Astrocyte of the spinal cord (primary cell): Measurements from ENCODE around the gene SDF4.

Experiments used
- DNase-seq: peaks from one replicate; pipeline ENCODE4 v3.0.0; 2011; ENCODE audit warnings: low read depth, low spot score
- H3K4me3 ChIP-seq: 2 replicates; pipeline ENCODE4 v1.5.1; 2011; ENCODE audit warnings: low read depth, mild to moderate bottlenecking, low read length, moderate library complexity
- in situ Hi-C: cut with HindIII; loops from 2 replicates; pipeline ENCODE4 v1.10.0; 2017; ENCODE audit warnings: low sequenced_read_pairs
- TF ChIP-seq, protein P1 (sequence below): IDR thresholded peaks from 2 replicates; pipeline ENCODE4 v1.5.1; 2012; ENCODE audit warnings: low read depth, mild to moderate bottlenecking, low read length, inconsistent platforms

The SDF4 gene

DNA sequence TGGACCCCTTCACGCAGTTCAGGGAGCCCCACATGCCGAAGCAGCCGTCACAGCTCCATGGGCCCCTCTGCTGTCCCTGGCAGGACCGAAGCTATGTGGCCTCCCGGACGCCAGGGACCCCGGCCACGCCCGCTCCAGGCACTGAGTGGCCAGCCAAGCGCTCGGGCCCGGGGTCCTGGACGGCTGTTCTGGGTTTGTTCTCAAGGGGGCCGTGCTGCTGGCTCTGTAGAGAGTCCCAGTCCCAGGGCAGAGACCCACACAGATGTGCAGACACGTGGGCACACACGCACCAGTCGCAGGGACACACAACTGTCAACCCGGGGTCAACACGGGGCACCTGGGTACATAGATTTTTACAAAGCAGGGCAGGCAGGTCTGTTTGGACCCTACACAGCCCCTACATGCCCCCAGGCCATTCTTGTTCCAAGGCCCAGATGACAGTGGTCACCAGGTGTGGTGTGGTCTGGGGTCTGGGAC, 6.9 kb upstream of the SDF4 start:
- no peak overlapping the region for H3K4me3 ChIP-seq
- TF ChIP-seq, protein P1, sequence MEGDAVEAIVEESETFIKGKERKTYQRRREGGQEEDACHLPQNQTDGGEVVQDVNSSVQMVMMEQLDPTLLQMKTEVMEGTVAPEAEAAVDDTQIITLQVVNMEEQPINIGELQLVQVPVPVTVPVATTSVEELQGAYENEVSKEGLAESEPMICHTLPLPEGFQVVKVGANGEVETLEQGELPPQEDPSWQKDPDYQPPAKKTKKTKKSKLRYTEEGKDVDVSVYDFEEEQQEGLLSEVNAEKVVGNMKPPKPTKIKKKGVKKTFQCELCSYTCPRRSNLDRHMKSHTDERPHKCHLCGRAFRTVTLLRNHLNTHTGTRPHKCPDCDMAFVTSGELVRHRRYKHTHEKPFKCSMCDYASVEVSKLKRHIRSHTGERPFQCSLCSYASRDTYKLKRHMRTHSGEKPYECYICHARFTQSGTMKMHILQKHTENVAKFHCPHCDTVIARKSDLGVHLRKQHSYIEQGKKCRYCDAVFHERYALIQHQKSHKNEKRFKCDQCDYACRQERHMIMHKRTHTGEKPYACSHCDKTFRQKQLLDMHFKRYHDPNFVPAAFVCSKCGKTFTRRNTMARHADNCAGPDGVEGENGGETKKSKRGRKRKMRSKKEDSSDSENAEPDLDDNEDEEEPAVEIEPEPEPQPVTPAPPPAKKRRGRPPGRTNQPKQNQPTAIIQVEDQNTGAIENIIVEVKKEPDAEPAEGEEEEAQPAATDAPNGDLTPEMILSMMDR, result no peak
- DNase-seq, result no peak
- in situ Hi-C loops, result no loop called here

DNA sequence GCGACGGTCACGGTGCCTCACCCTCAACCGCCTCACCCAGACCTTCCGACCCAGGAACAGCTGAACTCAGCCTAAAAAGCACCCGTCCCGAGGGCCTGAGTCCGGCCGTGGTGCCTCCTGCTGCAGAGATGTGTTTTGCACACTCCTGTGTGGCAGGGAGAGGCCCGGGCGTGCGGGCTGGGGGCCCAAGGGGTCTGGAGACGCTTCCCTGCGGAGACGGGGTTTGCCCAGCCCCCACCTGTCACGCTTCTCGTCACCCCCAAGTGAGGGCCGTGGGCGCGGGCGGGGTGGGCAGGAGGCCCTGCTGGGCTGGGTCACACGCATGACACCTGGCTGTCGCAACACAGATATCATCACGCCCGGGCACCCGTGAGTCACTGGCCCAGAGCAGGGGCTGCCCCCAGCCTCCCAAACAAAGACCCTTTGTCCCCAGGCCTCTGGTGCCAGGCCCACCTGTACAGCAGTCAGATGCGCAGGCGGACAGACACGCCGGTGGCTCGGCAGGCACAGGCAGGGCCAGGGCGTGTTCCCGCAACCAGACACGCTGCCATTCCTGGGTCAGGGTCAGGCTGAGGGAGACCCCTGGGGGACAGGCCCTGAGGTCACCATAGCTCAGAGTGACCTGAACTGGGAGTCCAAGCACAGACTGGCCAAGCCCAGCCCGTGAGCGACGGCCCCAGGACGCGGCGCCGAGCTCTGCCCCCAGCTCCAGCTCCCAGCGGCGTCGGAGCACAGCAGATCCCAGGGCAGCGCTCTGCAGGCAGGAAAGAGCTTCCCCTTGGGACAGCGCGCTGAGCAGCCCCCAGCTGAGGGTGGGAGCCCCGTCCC, 6.3 kb upstream of the SDF4 start:
- TF ChIP-seq, protein P1, result no peak

DNA sequence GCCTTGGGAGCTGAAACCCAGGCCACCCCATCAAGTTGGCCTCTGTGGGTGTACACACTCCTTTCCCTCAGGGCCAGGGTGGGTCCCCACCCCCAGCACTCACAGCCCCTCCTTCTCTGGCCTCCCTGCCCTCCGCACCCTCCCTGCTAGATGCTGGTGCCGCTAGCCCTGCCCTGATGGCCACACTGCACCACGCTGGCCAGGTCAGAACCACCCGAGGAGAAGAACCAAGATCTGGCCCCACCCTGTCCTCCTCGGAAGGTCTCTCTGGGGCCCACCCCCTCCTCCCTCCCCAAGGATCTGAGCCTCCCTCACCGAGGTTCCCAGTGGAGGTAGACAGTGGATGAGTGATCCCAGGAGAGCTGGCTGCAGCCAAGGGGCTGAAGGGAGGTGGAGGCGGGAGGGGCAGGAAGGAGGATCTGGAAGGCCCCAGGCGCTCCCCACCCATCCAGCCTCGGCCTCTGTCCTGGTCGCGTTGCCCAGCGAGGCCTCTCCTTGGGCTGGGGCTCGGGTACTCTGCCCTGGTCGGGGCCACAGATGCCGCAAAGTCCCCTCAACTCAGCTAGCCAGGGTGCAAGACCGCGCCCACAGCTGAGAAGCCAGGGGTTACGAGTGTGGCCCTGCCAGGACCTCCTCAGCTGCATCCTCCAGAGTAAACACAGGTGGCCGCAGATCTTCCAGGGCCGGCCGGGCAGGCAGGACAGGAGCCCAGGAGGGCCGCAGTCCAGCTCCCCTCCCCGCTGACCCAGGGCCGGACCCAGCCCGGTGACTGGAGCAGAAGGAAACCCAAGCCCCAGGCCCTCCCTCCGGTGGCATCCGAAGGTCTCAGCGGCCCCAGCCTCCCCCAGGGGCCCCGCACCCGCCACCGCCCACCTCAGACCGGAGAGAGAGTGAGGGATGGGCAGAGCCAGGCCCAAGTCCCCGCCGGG, 5.4 kb upstream of the SDF4 start:
- DNase-seq, result no peak
- TF ChIP-seq, protein P1, result no peak
- in situ Hi-C loops, result no loop called here
- no peak overlapping the region for H3K4me3 ChIP-seq

More for the DNA sequence above, 6.3 kb upstream of the SDF4 start:
- no peak overlapping the region for H3K4me3 ChIP-seq
- no peak for DNase-seq
- in situ Hi-C loops, result no loop called here

DNA sequence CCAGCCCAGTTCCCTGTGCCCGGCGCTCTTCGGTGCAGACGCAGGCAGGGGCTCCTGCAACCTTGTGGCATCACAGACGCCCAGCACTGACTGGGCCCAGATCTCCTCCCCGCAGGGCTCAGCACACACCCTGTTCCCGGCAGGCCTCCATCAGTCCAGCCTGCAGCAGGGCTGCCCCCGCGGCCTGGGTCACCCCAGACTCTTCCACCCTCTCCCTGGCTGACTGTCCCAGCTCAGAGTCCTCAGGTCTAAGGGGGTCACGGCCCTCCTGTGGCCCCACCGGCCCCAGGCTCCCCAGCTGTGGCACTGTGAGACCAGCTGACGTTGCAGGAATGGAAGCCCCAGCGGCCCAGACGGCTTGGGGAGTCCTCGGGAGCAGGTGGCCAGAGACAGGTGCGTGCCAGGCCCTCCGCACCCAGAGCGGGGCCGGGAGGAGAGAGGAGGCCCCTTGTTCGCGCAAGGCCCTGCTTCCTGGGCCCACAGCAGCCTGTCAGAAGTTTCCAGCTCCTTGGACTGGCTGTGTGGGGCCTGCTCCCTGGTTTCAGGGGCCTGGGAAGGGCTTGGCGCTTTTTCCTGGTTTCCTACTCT, 4.5 kb upstream of the SDF4 start:
- no peak overlapping the region for H3K4me3 ChIP-seq
- in situ Hi-C loops, result no loop called here
- DNase-seq, result no peak
- TF ChIP-seq, protein P1, result no peak

DNA sequence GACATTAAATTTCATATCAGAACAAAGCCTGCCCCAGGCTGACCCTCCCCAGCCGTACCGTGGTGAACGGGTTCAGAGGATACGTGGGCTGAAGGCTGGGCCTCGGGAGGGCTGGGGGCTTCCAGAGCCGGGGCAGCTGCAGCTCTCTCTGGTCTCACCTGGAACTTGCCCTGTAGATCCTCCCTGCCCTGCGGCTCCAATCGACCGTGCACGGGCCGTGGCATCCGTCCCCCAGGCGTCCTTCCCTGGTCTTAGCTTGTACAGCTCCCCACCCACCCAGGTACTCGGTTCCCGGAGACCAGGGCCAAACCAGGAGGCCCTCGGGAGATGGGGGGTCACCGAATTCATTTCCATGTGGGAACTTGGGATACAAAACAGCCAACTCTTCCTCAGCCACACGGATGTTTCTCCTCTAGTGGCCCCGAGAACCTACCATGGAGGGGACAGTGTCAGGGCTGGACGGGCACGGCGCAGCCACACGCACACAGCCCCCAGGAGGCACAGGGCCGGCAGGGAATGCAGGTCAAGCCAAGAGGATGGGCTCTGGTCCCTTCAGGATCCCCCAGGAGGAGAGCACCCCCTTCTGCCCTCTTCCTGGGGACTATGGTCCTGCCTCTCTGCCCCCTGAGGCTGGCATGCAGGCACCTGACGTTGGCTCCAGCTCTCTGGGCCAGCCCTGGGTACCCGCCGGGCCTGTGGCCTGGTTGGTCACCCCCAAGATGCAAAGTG, 3.4 kb upstream of the SDF4 start:
- in situ Hi-C loops, result no loop called here
- no peak for DNase-seq
- H3K4me3 ChIP-seq, result no peak overlapping the region
- TF ChIP-seq, protein P1, result no peak
